ENCODE data around the gene SLC26A4. TPM values are rescaled to one million over a fixed set of nuclear protein-coding genes. Genes with fewer than 3 reads are reported as not detected.

SLC26A4 gene
- total RNA-seq, 1 experiment from 2014 or later, result not detected

- Histone ChIP-seq H3K27ac (ENCODE audit: low read length) (no peak overlapping the region), H3K9ac (ENCODE audit: low read length) (no peak overlapping the region), H4K20me1 (ENCODE audit: low read length) (no peaks in the 10 kb centered on the region), H3K4me3 (ENCODE audit: low read length) (no peak overlapping the region), H3K27me3 (ENCODE audit: low read length) (no peaks in the 10 kb centered on the region), H3K9me3 (ENCODE audit: low read length) (no peaks in the 10 kb centered on the region), H3K79me2 (ENCODE audit: low read length) (no peaks in the 10 kb centered on the region), H3K4me1 (ENCODE audit: insufficient read depth, low read length) (peaks cover 11% of the 10 kb centered on the region), H3K36me3 (ENCODE audit: low read depth, low read length) (no peaks in the 10 kb centered on the region), H3K9me2 (replicated peaks; ENCODE audit: low read length) (no peaks in the 10 kb centered on the region), H3K4me2 (ENCODE audit: low read length) (no peak overlapping the region), H3F3A (ENCODE audit: low read length, unreplicated experiment) (no peaks in the 10 kb centered on the region), H2AFZ (ENCODE audit: low read length) (no peak overlapping the region)
- TF ChIP-seq EZH2phosphoT487 (IDR thresholded peaks at IDR 0.05; ENCODE audit: borderline replicate concordance, low read length) (no peak), EZH2 (IDR thresholded peaks at IDR 0.05; ENCODE audit: low read length, unreplicated experiment) (no peak)
- TF ChIP-seq, protein P1, sequence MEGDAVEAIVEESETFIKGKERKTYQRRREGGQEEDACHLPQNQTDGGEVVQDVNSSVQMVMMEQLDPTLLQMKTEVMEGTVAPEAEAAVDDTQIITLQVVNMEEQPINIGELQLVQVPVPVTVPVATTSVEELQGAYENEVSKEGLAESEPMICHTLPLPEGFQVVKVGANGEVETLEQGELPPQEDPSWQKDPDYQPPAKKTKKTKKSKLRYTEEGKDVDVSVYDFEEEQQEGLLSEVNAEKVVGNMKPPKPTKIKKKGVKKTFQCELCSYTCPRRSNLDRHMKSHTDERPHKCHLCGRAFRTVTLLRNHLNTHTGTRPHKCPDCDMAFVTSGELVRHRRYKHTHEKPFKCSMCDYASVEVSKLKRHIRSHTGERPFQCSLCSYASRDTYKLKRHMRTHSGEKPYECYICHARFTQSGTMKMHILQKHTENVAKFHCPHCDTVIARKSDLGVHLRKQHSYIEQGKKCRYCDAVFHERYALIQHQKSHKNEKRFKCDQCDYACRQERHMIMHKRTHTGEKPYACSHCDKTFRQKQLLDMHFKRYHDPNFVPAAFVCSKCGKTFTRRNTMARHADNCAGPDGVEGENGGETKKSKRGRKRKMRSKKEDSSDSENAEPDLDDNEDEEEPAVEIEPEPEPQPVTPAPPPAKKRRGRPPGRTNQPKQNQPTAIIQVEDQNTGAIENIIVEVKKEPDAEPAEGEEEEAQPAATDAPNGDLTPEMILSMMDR (conservative IDR thresholded peaks at IDR 0.05; ENCODE audit: low read depth, low read length), result no peak
- CTCF ChIA-PET, result no interaction called here
- ATAC-seq (no peak; the same call in 1 of the 2 replicates), DNase-seq (no peak)
- POLR2A ChIA-PET (ENCODE audit: unreplicated experiment), result no interaction called here
- intact Hi-C loops (cut with micrococcal nuclease), result no loop called here
- no TSS peak for BruUV-seq (replicated peaks)
These were observed 31.9 kb downstream of the SLC26A4 start for GRCh38 chr7:107692501-107692900.

DNA sequence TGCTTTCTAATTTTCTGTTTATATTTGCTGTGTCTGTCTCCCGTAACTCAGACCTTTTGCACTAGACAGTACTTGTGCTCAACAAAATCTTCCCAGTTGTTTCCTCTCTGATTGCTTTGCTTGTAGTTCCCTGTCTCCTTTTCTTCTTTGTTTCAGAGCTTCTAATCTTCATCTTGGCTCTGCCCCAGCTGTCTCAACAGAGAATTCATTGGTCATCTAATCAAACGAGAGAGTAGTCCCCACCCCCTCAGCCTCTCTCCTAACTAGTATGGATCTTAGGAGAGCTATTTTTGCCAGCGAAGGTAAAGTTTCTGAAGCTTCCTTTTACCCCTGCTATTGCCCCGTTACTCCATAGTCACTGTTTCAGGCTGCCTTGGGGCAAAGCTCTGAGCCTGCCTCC is 32.8 kb downstream of the SLC26A4 start:
- CTCF ChIA-PET, result no interaction called here
- Histone ChIP-seq H3K9ac (ENCODE audit: low read length) (no peak overlapping the region), H3K4me3 (ENCODE audit: low read length) (no peak overlapping the region), H3K27me3 (ENCODE audit: low read length) (no peaks in the 10 kb centered on the region), H3K4me1 (ENCODE audit: insufficient read depth, low read length) (peaks cover 6% of the 10 kb centered on the region; the same call in 1 of the 2 replicates), H3K4me2 (ENCODE audit: low read length) (no peak overlapping the region), H3K36me3 (ENCODE audit: low read depth, low read length) (no peaks in the 10 kb centered on the region), H4K20me1 (ENCODE audit: low read length) (no peaks in the 10 kb centered on the region), H3K9me2 (replicated peaks; ENCODE audit: low read length) (no peaks in the 10 kb centered on the region), H3K79me2 (ENCODE audit: low read length) (no peaks in the 10 kb centered on the region), H3K9me3 (ENCODE audit: low read length) (no peaks in the 10 kb centered on the region), H3K27ac (ENCODE audit: low read length) (no peak overlapping the region), H3F3A (ENCODE audit: low read length, unreplicated experiment) (no peaks in the 10 kb centered on the region), H2AFZ (ENCODE audit: low read length) (no peak overlapping the region; the same call in 1 of the 2 replicates)
- no peak for ATAC-seq
- no peak for DNase-seq
- POLR2A ChIA-PET (ENCODE audit: unreplicated experiment), result no interaction called here
- TF ChIP-seq EZH2phosphoT487 (IDR thresholded peaks at IDR 0.05; ENCODE audit: borderline replicate concordance, low read length) (no peak), EZH2 (IDR thresholded peaks at IDR 0.05; ENCODE audit: low read length, unreplicated experiment) (no peak)
- TF ChIP-seq, protein P1 (conservative IDR thresholded peaks at IDR 0.05; ENCODE audit: low read depth, low read length), result no peak
- intact Hi-C loops (cut with micrococcal nuclease), result no loop called here
- no TSS peak for BruUV-seq (replicated peaks)

- BruUV-seq (replicated peaks), result no TSS peak
- Histone ChIP-seq H3K4me2 (ENCODE audit: low read length) (no peak overlapping the region), H3K36me3 (ENCODE audit: low read depth, low read length) (no peaks in the 10 kb centered on the region), H3K9me2 (replicated peaks; ENCODE audit: low read length) (no peaks in the 10 kb centered on the region), H3K4me3 (ENCODE audit: low read length) (no peak overlapping the region), H3K27me3 (ENCODE audit: low read length) (no peaks in the 10 kb centered on the region), H3F3A (ENCODE audit: low read length, unreplicated experiment) (no peaks in the 10 kb centered on the region), H2AFZ (ENCODE audit: low read length) (no peak overlapping the region), H4K20me1 (ENCODE audit: low read length) (no peaks in the 10 kb centered on the region), H3K79me2 (ENCODE audit: low read length) (no peaks in the 10 kb centered on the region), H3K27ac (ENCODE audit: low read length) (no peak overlapping the region), H3K4me1 (ENCODE audit: insufficient read depth, low read length) (peaks cover 6% of the 10 kb centered on the region; the same call in 1 of the 2 replicates), H3K9me3 (ENCODE audit: low read length) (no peaks in the 10 kb centered on the region), H3K9ac (ENCODE audit: low read length) (no peak overlapping the region)
- ChIA-PET POLR2A (ENCODE audit: unreplicated experiment) (no interaction called here), CTCF (no interaction called here)
- intact Hi-C loops (cut with micrococcal nuclease), result no loop called here
- ATAC-seq (no peak), DNase-seq (no peak)
- TF ChIP-seq, protein P1 (conservative IDR thresholded peaks at IDR 0.05; ENCODE audit: low read depth, low read length), result no peak
- TF ChIP-seq EZH2phosphoT487 (IDR thresholded peaks at IDR 0.05; ENCODE audit: borderline replicate concordance, low read length) (no peak), EZH2 (IDR thresholded peaks at IDR 0.05; ENCODE audit: low read length, unreplicated experiment) (no peak)
These were observed 33.8 kb downstream of the SLC26A4 start for GRCh38 chr7:107694386-107694785.
